GM19452 (cell line): ENCODE results near the gene CCR9.

ENCODE experiments used
- ATAC-seq: cut with Tn5 transposase; IDR thresholded peaks from one replicate; pipeline ENCODE4 v1.9.1; 2021; ENCODE audit not compliant: unreplicated experiment

CCR9 gene

DNA sequence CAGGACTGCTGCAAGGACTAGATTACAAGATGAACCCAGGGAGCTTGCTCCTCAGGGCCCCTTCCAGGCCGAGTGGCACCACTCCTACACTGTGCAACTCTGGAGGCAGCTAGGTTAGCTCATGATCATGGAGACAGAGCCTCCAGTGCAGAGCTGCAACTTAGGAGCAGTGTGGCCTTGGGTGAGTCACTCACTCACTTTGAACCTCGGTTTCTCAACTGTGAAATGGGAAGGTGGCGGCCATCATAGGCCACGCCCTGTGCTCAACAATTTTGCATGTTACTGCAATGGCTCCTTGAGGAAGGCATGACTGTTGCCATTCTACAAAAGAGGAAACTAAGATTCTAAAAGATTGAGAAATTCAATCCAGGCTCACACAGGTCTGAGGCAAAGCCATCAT is 45.8 kb downstream of the CCR9 start:
- ATAC-seq, result no peak

DNA sequence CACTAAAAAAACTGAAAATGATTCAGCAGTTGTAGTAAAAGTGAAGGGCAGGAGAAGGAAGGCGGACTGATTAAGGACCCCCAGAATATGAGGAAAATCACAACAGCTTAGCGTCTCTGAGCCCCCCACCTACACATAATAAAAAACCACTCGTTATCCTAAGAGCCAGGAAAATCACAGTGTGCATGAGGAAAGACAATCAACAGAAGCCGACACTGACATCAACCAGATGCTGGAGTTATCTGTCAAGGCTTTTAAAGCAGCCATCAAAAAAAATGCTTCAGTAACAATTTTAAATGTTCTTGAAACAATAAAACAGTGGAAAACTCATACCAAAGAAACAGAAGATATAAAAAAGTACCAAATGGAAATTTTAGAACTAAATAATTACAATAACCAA is 47.2 kb downstream of the CCR9 start:
- ATAC-seq, result no peak

DNA sequence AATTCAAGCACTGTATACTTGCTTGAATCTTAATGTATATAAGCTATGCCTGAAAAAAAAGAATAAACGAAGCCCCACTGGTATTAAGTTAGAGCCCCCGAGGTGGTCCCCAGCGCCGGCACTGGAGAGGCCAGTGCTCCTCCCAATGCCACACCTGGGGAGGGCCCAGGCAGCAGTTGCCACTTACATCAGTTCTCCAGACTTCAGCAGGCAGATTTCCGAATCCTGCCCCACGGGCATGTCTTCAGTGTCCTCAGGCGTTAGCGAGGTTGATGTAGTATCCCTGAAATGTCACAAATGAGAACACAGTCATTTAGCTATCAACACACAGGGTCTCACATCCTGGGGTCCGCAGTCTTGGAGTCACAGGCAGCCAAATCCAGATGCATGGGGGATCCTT is 49.9 kb downstream of the CCR9 start:
- no peak for ATAC-seq

DNA sequence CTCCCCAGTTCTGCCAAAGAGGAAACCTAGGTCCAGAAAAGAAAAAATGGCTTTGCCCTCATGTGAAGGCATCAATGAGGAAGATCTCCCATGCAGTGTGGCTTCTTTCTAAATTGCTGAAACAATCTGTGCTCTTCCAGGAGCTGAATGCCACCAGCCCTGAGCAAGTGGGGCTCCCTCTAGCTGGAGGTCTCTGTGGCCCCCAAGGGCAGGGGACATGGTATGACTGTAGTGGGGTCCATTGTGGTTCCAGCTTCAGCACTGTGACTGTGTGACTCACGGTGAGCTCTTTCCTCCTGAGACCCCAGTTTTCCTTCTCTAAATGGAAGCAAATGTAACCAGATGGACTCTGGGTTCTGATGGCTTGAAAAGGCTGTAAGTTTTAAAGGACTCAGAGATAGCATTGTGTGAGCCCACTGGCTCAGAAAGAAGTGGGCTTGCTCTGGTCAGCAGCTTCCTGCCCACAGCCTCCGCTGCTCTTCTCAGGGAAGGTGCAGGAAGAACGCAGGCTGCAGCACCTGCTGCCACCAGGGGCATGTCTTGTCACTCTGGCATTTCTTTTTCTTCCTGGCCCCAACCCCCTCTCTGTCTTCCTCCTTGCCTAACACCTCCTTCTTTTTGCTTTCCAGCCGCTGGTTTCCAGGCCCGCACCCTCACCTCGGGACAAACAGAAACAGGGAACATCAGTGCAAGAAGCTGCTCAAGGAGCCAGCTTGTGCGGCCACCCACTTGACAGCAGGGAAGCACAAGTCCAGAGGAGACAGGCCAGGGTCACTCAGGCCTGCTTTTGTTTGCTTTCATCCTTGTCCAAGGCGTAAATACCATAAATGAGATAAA is 51.1 kb downstream of the CCR9 start:
- no peak for ATAC-seq

DNA sequence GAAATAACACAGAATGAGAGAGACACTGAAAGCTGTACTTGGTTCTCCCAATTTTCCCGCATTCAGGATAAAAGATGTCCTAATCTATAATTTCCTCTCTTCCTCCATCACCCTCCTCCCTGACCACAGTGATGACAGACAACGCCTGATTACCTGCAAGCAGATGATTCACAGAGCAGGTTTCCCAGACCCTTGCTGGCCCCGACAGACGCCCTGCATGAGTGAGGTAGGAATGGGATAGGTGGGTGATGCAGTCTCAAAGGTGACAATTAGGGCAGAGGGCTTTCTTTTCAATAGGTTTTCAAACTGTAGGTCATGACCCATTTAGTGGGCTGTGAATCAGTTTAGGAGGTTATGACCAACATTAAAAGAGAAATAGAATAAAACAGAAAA is 51.7 kb downstream of the CCR9 start:
- no peak for ATAC-seq

DNA sequence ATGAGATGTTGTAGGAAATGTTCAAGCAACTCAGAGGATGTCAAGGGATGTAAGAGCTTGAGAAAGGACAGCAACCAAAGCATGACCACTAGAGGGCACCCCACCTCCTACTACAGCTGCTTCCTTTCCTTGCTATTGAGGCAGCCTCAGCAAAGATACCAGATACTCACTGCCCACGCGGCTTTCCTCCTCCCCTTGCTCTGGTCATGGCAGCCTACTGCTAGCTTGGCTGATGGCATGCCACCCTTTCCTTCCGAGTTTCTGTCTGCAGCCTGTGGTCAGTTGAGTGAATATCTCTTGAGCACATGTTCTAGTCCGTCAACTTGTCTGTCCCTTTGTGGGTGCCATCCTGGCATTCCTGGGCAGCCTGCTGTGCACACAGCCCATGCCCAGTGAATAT is 52.5 kb downstream of the CCR9 start:
- no peak for ATAC-seq

DNA sequence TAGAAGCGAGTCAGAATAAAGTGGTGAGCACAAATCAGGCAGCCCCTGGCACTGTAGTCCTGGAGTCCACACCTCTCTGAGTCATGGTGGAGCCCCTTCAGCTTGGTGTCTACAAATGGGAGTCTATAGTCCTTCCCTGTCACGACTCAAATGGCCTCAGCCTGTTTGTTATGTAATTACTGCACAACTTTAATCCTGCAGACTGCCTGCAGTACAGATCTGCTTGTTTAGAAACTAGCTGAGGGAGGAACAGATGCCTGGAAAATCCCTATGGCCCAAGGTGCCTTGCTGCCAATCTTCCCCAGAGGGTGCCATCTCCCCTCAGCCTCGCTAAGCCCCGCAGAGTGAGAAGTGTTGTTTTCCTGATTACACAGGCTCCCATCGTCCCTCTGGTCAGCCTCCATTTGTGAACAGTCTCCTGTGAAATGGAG is 53.0 kb downstream of the CCR9 start:
- no peak for ATAC-seq

DNA sequence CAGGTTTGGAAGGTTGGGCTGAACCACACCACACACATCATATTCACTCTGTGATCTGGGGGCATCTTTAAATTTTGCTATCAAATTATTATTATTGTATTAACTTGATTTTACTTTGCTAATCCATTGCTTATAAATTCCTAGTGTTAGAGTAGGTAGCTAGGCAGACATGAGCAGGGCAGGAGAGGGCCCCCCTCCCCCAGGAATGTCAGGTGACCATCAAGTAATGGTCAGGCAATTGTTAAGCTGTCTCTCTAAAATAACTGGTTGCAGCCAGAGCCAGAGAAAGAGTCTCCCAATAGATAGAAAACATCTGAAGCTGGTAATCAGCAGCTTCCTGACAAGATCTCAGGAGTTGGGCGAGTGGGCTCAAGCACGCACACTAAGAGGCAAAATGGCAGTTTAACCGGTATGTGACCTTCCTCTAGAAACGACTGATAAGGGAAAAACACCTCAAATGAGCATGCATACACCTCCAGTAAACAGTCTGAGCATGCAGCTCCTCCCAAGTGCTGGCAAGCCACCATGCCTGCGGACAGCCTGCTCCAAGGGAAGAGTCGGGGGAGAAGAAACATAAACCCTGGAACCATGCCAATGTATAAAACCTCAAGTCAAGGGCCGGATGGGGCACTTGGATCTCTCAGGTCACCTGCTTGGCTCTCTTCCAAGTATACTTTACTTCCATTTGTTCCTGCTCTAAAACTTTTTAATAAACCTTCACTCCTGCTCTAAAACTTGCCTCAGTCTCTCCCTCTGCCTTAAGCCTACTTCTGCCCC is 53.8 kb downstream of the CCR9 start:
- ATAC-seq, result no peak

DNA sequence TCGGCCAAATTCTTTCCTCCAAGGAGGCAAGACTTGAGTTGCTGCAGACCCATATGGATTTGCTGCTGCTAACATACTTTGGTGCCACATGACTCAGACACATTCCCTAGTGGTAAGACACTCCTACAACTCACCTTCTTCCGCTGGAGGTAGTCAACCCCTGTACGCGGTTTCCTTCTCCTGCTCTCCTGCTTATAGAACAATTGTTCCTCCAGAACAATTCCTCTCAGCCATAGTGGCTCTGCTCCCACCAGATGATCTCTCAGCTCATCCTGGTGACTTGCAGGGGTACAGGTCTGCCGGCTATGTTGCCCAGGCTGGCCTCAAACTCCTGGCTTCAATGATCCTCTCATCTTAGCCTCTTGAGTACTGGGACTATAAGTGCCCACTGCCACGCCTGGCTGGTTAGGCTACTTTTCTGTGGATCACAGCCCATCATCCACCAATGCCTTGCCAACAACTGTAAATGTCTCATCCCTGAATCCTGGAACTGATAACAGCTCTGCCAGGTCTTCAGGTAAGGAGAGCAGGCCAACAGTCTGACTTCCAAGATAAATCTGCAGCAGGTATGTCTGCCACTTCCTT is 54.5 kb downstream of the CCR9 start:
- no peak for ATAC-seq

DNA sequence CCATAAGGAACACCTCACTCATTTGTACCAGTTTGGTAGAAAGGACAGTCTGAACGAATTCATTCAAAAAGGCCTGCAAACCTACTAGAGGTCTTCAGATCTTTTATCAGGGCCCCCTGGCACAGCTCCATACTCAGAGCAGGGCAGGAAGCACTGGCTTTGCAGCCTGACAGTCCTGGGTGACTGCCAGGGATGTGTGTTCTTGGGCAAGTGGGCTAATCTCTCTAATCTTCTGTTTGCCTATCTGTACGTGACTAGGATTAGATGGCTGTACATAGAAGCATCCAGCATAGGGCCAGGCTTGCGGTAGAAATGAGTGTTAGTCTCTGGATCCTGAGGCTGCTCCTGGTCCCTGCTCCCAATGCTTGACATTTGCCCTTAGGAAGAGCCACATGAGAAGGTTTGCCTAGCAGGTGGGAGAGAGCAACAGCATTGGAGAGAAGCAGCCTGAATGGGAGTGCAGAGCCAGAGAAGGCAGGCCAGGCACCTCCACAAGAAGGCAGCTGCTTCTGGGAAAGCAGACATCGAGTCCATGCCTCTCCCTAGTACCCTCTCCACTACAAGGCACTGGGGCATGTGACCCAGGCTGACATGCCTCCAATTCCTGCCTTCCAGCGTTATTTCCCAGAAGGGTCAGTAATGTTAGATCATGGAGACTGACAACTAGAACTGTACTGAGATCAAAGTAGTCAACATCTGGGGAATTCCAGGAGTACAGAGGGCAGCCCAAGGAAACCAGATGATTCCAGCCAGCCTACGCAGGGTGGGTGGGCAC is 55.9 kb downstream of the CCR9 start:
- ATAC-seq, result no peak

DNA sequence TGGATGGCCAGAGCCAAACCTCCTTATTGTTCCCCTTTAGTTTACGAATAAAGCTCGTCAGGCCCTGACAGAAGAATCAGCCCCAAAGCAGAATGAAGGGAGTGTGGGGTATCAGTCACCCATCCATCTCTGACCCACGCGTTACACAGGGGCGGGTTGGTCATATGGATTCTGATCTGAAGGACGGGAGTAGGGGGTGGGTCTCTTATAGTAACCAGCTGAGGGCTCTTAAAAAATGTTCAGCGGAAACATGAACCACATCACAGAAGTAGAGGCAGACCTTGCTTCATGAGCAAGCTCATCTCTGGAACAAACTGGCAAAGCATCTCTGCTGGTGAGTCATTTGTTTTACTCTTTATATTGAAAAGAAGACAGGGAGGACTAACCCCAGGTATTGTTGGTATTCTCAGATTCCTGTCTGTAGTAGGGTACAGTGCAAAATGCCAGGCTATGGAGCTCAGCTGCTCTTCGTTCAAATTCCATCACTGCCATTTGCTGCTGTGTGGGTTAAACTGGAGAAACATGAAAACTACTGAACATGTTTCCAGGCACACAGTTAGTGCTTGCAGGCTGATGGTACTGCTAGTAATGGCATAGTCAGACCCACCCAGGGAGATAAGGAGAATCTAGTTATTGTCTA is 57.0 kb downstream of the CCR9 start, which contains the start of gene CXCR6:
Gene CXCR6 (plus strand): TSS at position 258 of the 640 bp plus-strand sequence. CDS start 3,018 bp downstream, outside the sequence.
- ATAC-seq, result no peak

DNA sequence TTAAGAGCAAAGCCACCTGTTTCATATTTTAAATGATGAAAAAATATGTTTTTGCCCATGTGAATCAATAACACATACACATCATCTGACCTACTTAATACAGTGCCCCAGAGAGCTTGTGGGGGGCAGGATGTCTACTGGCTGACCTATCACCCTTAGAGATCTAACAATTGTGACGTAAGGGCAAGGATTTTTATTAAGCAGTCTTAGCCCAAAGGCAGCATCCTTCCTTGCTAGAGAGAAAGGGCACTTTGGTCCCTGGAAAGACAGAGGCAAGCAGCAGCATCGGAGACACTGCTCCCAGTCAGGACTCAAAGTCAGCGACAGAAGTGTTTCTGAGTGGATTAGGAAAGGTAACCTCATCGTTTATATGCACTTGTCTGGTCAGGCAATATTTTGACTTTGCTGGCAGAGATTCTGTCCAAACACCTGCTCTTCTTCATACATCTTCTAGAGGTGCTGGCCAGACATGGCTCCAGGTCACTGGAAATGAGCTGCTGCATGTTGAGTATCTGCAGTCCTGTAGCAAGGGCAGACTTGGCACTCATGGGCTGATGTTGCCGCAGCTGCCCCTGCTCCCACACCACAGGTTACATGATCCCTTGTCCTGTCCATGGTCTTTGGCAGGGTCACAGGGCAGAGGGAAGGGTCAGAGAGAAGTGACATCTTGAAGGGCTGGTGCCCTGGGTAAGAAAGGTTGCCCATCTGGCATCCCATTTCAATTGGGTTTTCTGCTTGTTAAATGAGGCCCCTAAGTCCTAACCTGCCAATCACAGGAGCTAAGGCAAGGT is 58.7 kb downstream of the CCR9 start:
- ATAC-seq, result no peak

DNA sequence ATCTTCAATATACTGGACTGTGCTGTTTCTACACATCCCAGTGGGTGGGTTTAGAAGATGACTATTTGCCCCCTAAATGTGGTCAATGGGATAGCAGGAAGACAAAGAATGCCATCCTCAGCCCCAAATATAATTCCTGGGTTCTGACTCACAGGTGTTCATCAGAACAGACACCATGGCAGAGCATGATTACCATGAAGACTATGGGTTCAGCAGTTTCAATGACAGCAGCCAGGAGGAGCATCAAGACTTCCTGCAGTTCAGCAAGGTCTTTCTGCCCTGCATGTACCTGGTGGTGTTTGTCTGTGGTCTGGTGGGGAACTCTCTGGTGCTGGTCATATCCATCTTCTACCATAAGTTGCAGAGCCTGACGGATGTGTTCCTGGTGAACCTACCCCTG is 60.0 kb downstream of the CCR9 start:
- no peak for ATAC-seq

DNA sequence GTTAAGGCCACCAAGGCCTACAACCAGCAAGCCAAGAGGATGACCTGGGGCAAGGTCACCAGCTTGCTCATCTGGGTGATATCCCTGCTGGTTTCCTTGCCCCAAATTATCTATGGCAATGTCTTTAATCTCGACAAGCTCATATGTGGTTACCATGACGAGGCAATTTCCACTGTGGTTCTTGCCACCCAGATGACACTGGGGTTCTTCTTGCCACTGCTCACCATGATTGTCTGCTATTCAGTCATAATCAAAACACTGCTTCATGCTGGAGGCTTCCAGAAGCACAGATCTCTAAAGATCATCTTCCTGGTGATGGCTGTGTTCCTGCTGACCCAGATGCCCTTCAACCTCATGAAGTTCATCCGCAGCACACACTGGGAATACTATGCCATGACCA is 60.5 kb downstream of the CCR9 start:
- no peak for ATAC-seq

DNA sequence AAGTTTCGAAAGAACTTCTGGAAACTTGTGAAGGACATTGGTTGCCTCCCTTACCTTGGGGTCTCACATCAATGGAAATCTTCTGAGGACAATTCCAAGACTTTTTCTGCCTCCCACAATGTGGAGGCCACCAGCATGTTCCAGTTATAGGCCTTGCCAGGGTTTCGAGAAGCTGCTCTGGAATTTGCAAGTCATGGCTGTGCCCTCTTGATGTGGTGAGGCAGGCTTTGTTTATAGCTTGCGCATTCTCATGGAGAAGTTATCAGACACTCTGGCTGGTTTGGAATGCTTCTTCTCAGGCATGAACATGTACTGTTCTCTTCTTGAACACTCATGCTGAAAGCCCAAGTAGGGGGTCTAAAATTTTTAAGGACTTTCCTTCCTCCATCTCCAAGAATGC is 61.0 kb downstream of the CCR9 start:
- no peak for ATAC-seq

DNA sequence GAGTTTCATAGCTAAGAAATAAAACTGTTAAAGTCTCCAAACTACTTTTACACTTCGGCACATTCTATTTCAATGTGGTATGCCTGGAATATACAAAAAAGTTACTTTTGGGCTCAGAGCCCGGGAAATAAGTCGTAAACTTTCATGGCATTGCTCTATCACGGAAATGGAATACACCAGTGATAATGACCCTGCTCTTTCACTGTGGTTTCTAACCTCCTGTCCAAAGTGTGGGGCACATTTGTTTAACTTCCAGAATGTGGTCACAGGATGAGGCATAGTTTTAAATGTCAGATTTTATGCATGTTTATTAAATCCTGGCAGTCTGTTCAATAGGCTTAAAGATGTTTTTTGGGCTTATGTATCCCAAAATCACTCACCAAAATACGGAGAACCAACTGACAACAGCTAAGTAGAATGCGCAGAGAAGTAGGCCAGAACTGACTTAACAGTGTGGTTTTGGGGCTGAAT is 62.0 kb downstream of the CCR9 start:
- ATAC-seq, result no peak

DNA sequence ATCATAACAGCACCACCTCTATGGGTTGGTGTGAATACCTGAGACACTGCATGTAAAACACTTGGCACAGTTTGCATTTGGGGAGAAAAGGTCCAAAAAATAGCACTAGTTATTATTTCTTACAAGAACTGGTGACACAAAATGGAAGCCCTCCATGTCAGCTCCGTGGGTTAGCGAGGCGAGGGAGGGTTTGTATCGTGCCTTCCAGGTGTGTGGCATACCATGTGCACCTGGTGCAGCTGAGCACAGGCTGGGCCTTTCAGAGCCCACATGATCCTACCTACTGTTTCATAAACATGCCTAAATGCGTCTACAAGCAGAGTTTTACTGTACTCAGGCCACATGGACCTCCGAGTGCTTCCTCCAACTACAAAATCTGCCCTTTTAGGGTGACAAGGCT is 62.5 kb downstream of the CCR9 start:
- no peak for ATAC-seq

DNA sequence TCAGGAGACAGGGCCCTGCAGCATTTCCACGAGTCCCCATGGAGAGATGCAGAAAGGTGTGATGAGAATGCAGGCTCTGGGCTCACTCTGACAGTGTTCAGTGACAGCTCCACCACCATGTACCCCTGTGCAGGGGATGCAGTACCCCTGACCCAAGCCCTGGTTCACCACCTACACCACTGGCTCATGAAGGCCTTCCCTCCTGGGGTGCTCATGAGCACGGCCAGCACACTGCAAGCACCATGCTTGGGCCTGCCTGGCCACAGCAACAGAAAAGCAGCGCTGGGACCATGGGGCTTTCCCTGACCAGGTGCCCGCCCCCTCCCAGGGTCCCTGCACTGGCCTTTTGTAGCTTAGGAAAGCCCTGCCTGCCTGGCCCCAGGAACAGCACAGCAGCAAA is 63.1 kb downstream of the CCR9 start:
- no peak for ATAC-seq

DNA sequence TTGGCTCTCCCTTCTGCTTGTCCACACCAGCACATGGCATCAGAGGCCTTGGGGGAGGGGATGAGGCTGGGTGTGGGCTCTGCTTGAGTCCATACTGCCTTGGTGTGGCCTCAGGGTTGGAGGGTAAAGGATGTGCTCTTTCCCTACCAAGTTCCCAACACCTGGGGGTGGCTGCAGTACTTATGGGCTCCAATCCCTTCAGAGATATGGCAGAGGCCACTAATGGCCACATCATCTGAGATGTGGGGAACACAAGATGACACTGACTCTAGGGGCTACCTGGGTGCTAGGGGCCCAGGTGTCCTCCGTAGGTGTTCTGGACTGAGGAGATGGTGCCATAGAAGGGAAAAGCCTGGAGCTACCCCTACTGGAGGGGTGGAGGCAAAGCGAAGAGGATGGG is 63.8 kb downstream of the CCR9 start:
- ATAC-seq, result no peak
